Osteocyte (in vitro differentiated cells): ENCODE measurements around the gene LMBRD2. TPM values are rescaled to one million over a fixed set of nuclear protein-coding genes. Genes with fewer than 3 reads are reported as not detected.

Experiments
- DNase-seq: peaks from one replicate; pipeline ENCODE4 v3.0.0; 2021; ENCODE audit warnings: mixed read lengths; ENCODE audit not compliant: unreplicated experiment; ENCODE audit errors: extremely low spot score
- H3K27ac Mint-ChIP-seq: one replicate; pipeline ENCODE4 v1.8.0; 2021; ENCODE audit warnings: mild to moderate bottlenecking, mixed read lengths; ENCODE audit not compliant: unreplicated experiment
- H3K27me3 Mint-ChIP-seq: one replicate; pipeline ENCODE4 v1.8.0; 2021; ENCODE audit warnings: mixed read lengths; ENCODE audit not compliant: unreplicated experiment
- H3K36me3 Mint-ChIP-seq: one replicate; pipeline ENCODE4 v1.8.0; 2021; ENCODE audit warnings: mixed read lengths; ENCODE audit not compliant: unreplicated experiment
- H3K4me1 Mint-ChIP-seq: one replicate; pipeline ENCODE4 v1.8.0; 2021; ENCODE audit warnings: mixed read lengths; ENCODE audit not compliant: unreplicated experiment
- H3K4me3 Mint-ChIP-seq: one replicate; pipeline ENCODE4 v1.8.0; 2021; ENCODE audit warnings: mild to moderate bottlenecking, moderate library complexity, mixed read lengths; ENCODE audit not compliant: unreplicated experiment
- H3K9me3 Mint-ChIP-seq: one replicate; pipeline ENCODE4 v1.8.0; 2021; ENCODE audit warnings: mixed read lengths; ENCODE audit not compliant: unreplicated experiment
- total RNA-seq: library from RNA; stranded (reverse); gene quantifications from 2 replicates; pipeline ENCODE4 v1.2.1, GENCODE V29; 2021
- TF ChIP-seq, protein P1 (sequence below): fragments of 200-600 bp; sonication (generic); IDR thresholded peaks from 2 replicates; pipeline ENCODE4 v1.5.0; 2021; ENCODE audit warnings: antibody characterized with exemption, mild to moderate bottlenecking, moderate library complexity

The LMBRD2 gene
- total RNA-seq, 1 donor from 2014 or later, result 8.2 TPM

DNA sequence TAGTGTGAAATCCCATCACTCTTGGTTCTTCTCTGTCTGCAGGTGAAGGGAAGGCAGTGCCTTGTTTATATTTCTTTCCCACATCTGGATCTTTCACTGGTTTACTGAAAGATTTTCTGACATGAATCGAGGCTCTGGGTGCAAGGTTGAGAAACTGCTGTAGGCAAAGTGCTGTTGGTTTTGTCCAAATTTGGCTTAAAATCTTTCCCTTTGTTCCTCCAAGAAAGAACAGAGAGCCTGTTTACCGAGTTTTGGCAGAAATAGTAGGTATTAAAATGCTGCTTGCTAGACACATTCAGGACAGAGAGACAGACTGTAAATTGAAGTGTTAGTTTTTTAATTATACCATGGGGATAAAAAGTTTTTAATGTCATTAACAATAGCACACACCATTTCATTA lies 21.7 kb upstream of the LMBRD2 start:
- DNase-seq, result no peak
- H3K9me3 Mint-ChIP-seq, result no peaks in the 10 kb centered on the region
- peaks cover 40% of the 10 kb centered on the region for H3K36me3 Mint-ChIP-seq
- no peak overlapping the region for H3K27ac Mint-ChIP-seq
- no peaks in the 10 kb centered on the region for H3K27me3 Mint-ChIP-seq
- no peaks in the 10 kb centered on the region for H3K4me1 Mint-ChIP-seq
- H3K4me3 Mint-ChIP-seq, result no peak overlapping the region
- TF ChIP-seq, protein P1, sequence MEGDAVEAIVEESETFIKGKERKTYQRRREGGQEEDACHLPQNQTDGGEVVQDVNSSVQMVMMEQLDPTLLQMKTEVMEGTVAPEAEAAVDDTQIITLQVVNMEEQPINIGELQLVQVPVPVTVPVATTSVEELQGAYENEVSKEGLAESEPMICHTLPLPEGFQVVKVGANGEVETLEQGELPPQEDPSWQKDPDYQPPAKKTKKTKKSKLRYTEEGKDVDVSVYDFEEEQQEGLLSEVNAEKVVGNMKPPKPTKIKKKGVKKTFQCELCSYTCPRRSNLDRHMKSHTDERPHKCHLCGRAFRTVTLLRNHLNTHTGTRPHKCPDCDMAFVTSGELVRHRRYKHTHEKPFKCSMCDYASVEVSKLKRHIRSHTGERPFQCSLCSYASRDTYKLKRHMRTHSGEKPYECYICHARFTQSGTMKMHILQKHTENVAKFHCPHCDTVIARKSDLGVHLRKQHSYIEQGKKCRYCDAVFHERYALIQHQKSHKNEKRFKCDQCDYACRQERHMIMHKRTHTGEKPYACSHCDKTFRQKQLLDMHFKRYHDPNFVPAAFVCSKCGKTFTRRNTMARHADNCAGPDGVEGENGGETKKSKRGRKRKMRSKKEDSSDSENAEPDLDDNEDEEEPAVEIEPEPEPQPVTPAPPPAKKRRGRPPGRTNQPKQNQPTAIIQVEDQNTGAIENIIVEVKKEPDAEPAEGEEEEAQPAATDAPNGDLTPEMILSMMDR, result no peak

DNA sequence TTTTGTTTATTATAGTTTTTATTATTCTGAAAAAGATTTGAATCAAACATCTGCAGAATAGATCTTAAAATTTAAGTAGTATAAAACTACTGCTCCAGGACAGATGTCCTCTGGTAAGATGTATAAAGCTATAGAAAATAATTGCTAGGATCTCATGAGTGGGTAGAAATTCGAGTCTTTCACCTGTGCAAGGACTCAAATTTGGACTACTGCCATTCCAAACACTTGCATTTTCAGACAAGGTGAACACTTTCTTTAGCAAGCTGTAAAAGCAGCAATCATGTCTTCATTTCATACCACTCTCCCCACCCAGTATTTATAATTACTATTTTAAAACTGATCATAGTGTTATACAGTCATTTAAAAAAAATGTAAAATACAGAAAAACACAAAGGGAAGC lies 20.9 kb upstream of the LMBRD2 start:
- Mint-ChIP-seq H3K27ac (no peak overlapping the region), H3K9me3 (no peaks in the 10 kb centered on the region), H3K27me3 (no peaks in the 10 kb centered on the region), H3K4me3 (no peak overlapping the region), H3K36me3 (peaks cover 47% of the 10 kb centered on the region), H3K4me1 (no peaks in the 10 kb centered on the region)
- TF ChIP-seq, protein P1, result no peak
- no peak for DNase-seq

DNA sequence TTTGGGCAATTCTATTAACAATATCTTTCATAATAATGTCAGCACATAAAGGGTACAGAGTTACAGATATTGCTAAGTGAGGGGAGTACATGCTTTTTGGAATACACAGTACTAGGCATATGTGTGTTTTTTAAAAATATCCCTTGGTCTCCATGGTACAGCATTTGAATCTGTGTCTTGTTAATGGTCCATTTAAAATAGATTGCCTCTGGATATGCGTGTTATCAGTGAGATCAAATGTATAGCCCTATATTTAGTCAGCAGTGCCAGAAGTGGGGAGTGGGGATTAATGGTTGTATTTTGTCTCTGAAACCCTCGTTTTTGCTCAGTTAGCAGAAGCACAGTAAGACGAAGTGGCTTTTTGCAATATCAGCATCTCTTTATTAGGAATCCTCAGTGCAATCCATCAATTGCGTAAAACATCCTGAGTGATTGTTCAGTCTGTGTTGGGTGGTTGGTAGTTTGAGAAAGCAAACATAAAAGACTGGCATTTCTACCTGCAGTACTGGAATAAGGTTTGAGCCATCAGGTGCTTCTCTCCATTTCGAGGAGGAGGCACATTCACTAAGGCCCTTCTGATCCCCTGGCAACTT lies 19.2 kb upstream of the LMBRD2 start:
- TF ChIP-seq, protein P1, result no peak
- H3K4me3 Mint-ChIP-seq, result no peak overlapping the region
- H3K4me1 Mint-ChIP-seq, result no peaks in the 10 kb centered on the region
- no peaks in the 10 kb centered on the region for H3K27me3 Mint-ChIP-seq
- H3K9me3 Mint-ChIP-seq, result no peaks in the 10 kb centered on the region
- H3K36me3 Mint-ChIP-seq, result peaks cover 55% of the 10 kb centered on the region
- H3K27ac Mint-ChIP-seq, result no peak overlapping the region
- DNase-seq, result no peak

DNA sequence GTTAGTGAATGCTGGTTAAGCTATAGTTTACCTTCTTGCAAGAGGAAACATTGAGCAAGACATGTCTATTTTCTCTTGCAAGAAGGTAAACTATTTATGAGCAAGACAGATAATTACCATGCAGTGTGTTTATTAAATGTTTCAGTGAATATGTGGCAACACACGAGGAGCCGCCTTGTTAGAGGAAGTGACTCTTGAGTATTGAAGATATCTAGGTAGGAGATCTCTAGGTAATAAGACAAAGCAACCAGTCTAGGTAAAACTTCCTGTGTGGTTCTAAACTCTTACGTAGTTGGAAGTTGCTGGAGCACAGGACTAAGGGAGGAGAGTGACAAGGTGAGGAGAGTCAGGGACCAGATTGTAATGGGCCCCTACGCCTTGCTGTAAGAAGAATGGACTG lies 17.1 kb upstream of the LMBRD2 start:
- DNase-seq, result no peak
- TF ChIP-seq, protein P1, result no peak
- Mint-ChIP-seq H3K4me3 (no peak overlapping the region), H3K27me3 (no peaks in the 10 kb centered on the region), H3K4me1 (no peaks in the 10 kb centered on the region), H3K27ac (no peak overlapping the region), H3K36me3 (peaks cover 47% of the 10 kb centered on the region), H3K9me3 (no peaks in the 10 kb centered on the region)

DNA sequence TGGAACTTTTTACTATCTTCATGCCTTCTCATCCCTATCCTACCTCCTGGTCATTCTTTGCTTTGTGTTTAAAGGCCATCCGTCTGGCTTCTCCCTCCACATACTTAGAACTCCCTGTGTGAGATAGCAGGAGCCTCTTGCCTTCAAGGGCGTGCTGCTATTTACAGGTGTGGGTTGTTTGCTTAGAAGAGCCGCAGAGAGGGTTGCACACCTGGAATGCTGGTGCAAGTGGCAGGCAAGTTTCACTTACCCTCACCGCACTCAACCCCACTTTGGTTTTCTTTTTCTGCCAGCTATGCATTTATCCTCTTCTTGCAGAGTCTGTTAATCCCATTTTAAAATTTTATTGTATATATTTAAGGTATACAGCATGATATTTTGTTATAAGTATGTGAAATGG lies 12.8 kb upstream of the LMBRD2 start:
- TF ChIP-seq, protein P1, result no peak
- H3K36me3 Mint-ChIP-seq, result peaks cover 47% of the 10 kb centered on the region
- no peaks in the 10 kb centered on the region for H3K27me3 Mint-ChIP-seq
- no peaks in the 10 kb centered on the region for H3K9me3 Mint-ChIP-seq
- peaks cover 3% of the 10 kb centered on the region for H3K4me1 Mint-ChIP-seq
- H3K4me3 Mint-ChIP-seq, result no peak overlapping the region
- H3K27ac Mint-ChIP-seq, result no peak overlapping the region
- DNase-seq, result no peak
